Osteocyte (in vitro differentiated cells): ENCODE results near the gene TNFAIP8. TPM values are rescaled to one million over a fixed set of nuclear protein-coding genes. Genes with fewer than 3 reads are reported as not detected.

Experiments
- DNase-seq: peaks from one replicate; pipeline ENCODE4 v3.0.0; 2021; ENCODE audit warnings: mixed read lengths; ENCODE audit not compliant: unreplicated experiment; ENCODE audit errors: extremely low spot score
- H3K27ac Mint-ChIP-seq: one replicate; pipeline ENCODE4 v1.8.0; 2021; ENCODE audit warnings: mild to moderate bottlenecking, mixed read lengths; ENCODE audit not compliant: unreplicated experiment
- H3K27me3 Mint-ChIP-seq: one replicate; pipeline ENCODE4 v1.8.0; 2021; ENCODE audit warnings: mixed read lengths; ENCODE audit not compliant: unreplicated experiment
- H3K36me3 Mint-ChIP-seq: one replicate; pipeline ENCODE4 v1.8.0; 2021; ENCODE audit warnings: mixed read lengths; ENCODE audit not compliant: unreplicated experiment
- H3K4me1 Mint-ChIP-seq: one replicate; pipeline ENCODE4 v1.8.0; 2021; ENCODE audit warnings: mixed read lengths; ENCODE audit not compliant: unreplicated experiment
- H3K4me3 Mint-ChIP-seq: one replicate; pipeline ENCODE4 v1.8.0; 2021; ENCODE audit warnings: mild to moderate bottlenecking, moderate library complexity, mixed read lengths; ENCODE audit not compliant: unreplicated experiment
- H3K9me3 Mint-ChIP-seq: one replicate; pipeline ENCODE4 v1.8.0; 2021; ENCODE audit warnings: mixed read lengths; ENCODE audit not compliant: unreplicated experiment
- CTCF ChIP-seq: fragments of 200-600 bp; sonication (generic); IDR thresholded peaks from 2 replicates; pipeline ENCODE4 v1.5.0; 2021; ENCODE audit warnings: antibody characterized with exemption, mild to moderate bottlenecking, moderate library complexity
- total RNA-seq: library from RNA; stranded (reverse); gene quantifications from 2 replicates; pipeline ENCODE4 v1.2.1, GENCODE V29; 2021

TNFAIP8 gene
- total RNA-seq, 1 donor from 2014 or later: 13.3 TPM

GRCh38 chr5:119322948-119323537 lies 32.8 kb upstream of the TNFAIP8 start:
- peaks cover 43% of the 10 kb centered on the region for H3K4me1 Mint-ChIP-seq
- H3K36me3 Mint-ChIP-seq: no peaks in the 10 kb centered on the region
- H3K4me3 Mint-ChIP-seq: no peak overlapping the region
- no peaks in the 10 kb centered on the region for H3K9me3 Mint-ChIP-seq
- no peak for DNase-seq
- peak overlapping the region; percentile 93 for H3K27ac Mint-ChIP-seq
- no peak for TF ChIP-seq CTCF
- no peaks in the 10 kb centered on the region for H3K27me3 Mint-ChIP-seq

GRCh38 chr5:119323601-119324000 lies 32.2 kb upstream of the TNFAIP8 start:
- TF ChIP-seq CTCF: no peak
- peaks cover 47% of the 10 kb centered on the region for H3K4me1 Mint-ChIP-seq
- no peaks in the 10 kb centered on the region for H3K9me3 Mint-ChIP-seq
- no peak overlapping the region for H3K4me3 Mint-ChIP-seq
- H3K27ac Mint-ChIP-seq: peak overlapping the region; percentile 93
- no peaks in the 10 kb centered on the region for H3K27me3 Mint-ChIP-seq
- no peak for DNase-seq
- H3K36me3 Mint-ChIP-seq: no peaks in the 10 kb centered on the region

- Mint-ChIP-seq H3K4me1 (peaks cover 52% of the 10 kb centered on the region), H3K4me3 (no peak overlapping the region), H3K36me3 (no peaks in the 10 kb centered on the region), H3K27ac (peak overlapping the region; percentile 93), H3K9me3 (no peaks in the 10 kb centered on the region), H3K27me3 (no peaks in the 10 kb centered on the region)
- no peak for TF ChIP-seq CTCF
- no peak for DNase-seq
Measured at GRCh38 chr5:119324842-119325241, 31.0 kb upstream of the TNFAIP8 start.

GRCh38 chr5:119327018-119327417 lies 28.8 kb upstream of the TNFAIP8 start:
- peak overlapping the region; percentile 28 for H3K27ac Mint-ChIP-seq
- no peak for DNase-seq
- TF ChIP-seq CTCF: no peak
- H3K27me3 Mint-ChIP-seq: no peaks in the 10 kb centered on the region
- no peaks in the 10 kb centered on the region for H3K36me3 Mint-ChIP-seq
- peaks cover 45% of the 10 kb centered on the region for H3K4me1 Mint-ChIP-seq
- H3K4me3 Mint-ChIP-seq: no peak overlapping the region
- H3K9me3 Mint-ChIP-seq: no peaks in the 10 kb centered on the region

- Mint-ChIP-seq H3K4me3 (no peak overlapping the region), H3K4me1 (peaks cover 27% of the 10 kb centered on the region), H3K36me3 (no peaks in the 10 kb centered on the region), H3K9me3 (no peaks in the 10 kb centered on the region), H3K27me3 (no peaks in the 10 kb centered on the region), H3K27ac (peak overlapping the region; percentile 29)
- no peak for TF ChIP-seq CTCF
- DNase-seq: no peak
Measured at GRCh38 chr5:119328753-119329602, 26.8 kb upstream of the TNFAIP8 start.
